Transverse colon (tissue), 4 donors: Measurements from ENCODE around the gene ARNT2. TPM values are rescaled to one million over a fixed set of nuclear protein-coding genes. Genes with fewer than 3 reads are reported as not detected.

Experiments
- DNase-seq: peaks from one replicate; pipeline ENCODE4 v3.0.0-alpha.2; 2019
- H3K27ac ChIP-seq, 4 donors: fragments of 200-600 bp; sonication (generic); 2 replicates each; pipeline ENCODE4 v1.5.1; 2016 to 2018; ENCODE audit warnings: inconsistent platforms in 4 of 4
- H3K27me3 ChIP-seq: fragments of 200-600 bp; sonication (generic); 2 replicates; pipeline ENCODE4 v1.5.1; 2017; ENCODE audit warnings: inconsistent platforms
- H3K36me3 ChIP-seq, 4 donors: fragments of 200-600 bp; sonication (generic); 2 replicates each; pipeline ENCODE4 v1.5.1; 2017 to 2019; ENCODE audit warnings: inconsistent platforms in 4 of 4
- H3K4me1 ChIP-seq, 4 donors: fragments of 200-600 bp; sonication (generic); 2 replicates each; pipeline ENCODE4 v1.5.1; 2017 to 2020; ENCODE audit warnings: inconsistent platforms in 4 of 4
- H3K4me3 ChIP-seq, 4 donors: fragments of 200-600 bp; sonication (generic); 1 replicate in 1 of 4; 2 replicates in 3 of 4; pipeline versions ENCODE4 v1.5.1 to v1.6.1; 2017 to 2019; ENCODE audit warnings: inconsistent platforms in 4 of 4
- H3K9me3 ChIP-seq, 2 donors: fragments of 200-600 bp; sonication (generic); 2 replicates each; pipeline ENCODE4 v1.5.1; 2017 to 2019; ENCODE audit warnings: inconsistent platforms in 2 of 2
- CTCF ChIP-seq, 5 experiments: fragments of 200-600 bp in 3 of 5; fragments of 450-650 bp in 2 of 5; sonication (generic) in 3 of 5; IDR thresholded peaks; 1 replicate in 2 of 5; 2 replicates in 3 of 5; pipeline ENCODE4 v1.5.1; 2016 to 2017; ENCODE audit warnings: antibody characterized with exemption in 5 of 5, inconsistent platforms in 3 of 5, mild to moderate bottlenecking in 2 of 5, moderate library complexity in 1 of 5
- EP300 ChIP-seq: sonication (generic); formaldehyde crosslinking; IDR thresholded peaks from one replicate; pipeline ENCODE4 v1.6.1; 2017; ENCODE audit warnings: antibody characterized with exemption, low read depth
- POLR2A ChIP-seq: fragments of 450-650 bp; IDR thresholded peaks from one replicate; pipeline ENCODE4 v1.6.1; 2016; ENCODE audit warnings: antibody characterized with exemption, mild to moderate bottlenecking, moderate library complexity
- POLR2AphosphoS5 ChIP-seq, 3 donors: sonication (generic); formaldehyde crosslinking; IDR thresholded peaks; one replicate each; pipeline ENCODE4 v1.6.1; 2016; ENCODE audit warnings: antibody characterized with exemption in 3 of 3
- WGBS, 2 donors: methylation state at CpG; one replicate each; pipeline ENCODE4 v1.1.5; 2018; ENCODE audit warnings: low coverage in 1 of 2; 5-methylcytosine and 5-hydroxymethylcytosine counted together
- in situ Hi-C, 4 donors: fragments of 200-750 bp; cut with MboI; loops; one replicate each; pipeline versions ENCODE4 v1.15.0 to v1.15.1; 2017; ENCODE audit warnings: low sequenced_read_pairs in 3 of 4, low pct_ligation_motif_present in 1 of 4, low pct_unique_long_range_greater_than_20kb in 1 of 4
- intact Hi-C: fragments of 100-400 bp; cut with DNase I; formaldehyde crosslinking; loops from one replicate; pipeline ENCODE4 v1.15.1; 2023; ENCODE audit warnings: low total_unique reads
- total RNA-seq, 4 donors: library from RNA; depleted of rRNA; stranded (reverse); fragments of >200 nt; gene quantifications; one replicate each; pipeline ENCODE4 v1.1.0, GENCODE V29; 2016

ARNT2 gene
- total RNA-seq, 4 donors from 2014 or later = 1.9 to 4.0 (median 2.5) TPM; not detected in 1

GRCh38 chr15:80374441-80374840 lies 29.7 kb upstream of the ARNT2 start:
- in situ Hi-C loops = no loop called here
- no peak for DNase-seq
- intact Hi-C loops = no loop called here
- 33 to 67% methylated on average over 2 to 4 of the region's 4 CpGs for WGBS, 2 donors
- Histone ChIP-seq H3K9me3 (no peaks in the 10 kb centered on the region), H3K4me1 (no peaks in the 10 kb centered on the region), H3K4me3 (no peak overlapping the region), H3K36me3 (no peaks in the 10 kb centered on the region), H3K27ac (no peak overlapping the region), H3K27me3 (no peaks in the 10 kb centered on the region)
- TF ChIP-seq EP300 (no peak), CTCF (IDR thresholded peaks at IDR 0.05) (no peak), POLR2A (no peak), POLR2AphosphoS5 (IDR thresholded peaks at IDR 0.05) (no peak)

DNA sequence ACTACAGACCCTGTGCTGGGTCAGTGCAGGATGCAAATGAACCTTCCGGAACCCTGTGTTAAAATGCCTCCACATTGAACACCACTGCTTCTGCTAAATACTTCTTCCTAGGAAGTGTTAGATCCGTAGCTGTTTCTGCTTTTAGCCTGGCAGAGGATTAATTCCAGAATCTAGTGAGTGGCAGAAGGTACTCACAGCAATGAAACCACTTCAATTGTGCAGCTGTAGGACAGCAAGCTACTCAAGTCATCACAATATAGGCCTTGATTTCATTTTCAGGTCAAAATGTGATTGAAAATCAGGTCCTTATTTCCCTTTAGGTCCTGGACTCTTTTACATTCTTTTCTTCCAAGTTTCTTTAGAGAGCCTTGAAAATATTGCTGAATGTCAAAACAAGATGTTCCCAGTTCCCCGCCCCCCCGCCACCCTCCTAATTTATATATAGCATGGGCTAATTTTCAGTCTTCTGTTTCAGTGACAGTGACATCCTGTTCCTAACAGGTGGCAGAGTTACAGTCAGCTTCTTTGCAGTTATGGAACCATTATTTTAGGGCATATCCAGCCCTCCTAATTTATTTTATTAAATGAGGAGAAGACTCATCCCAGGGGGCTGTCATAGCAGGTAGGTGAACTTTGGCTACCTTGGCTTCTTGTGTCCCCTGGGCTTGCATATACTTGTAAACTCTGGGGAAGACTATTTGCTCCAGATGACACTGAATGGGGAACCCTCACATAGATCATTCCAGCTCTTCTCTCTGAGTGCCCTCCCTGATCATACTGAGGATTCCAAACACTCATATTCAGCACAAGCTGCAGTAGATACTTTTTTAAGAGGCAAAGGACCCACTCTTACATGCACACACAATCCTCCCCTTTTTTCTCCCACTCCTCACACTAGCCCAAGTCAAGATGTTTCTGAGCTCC lies 28.0 kb upstream of the ARNT2 start:
- DNase-seq = no peak
- no peak overlapping the region for H3K4me3 ChIP-seq
- H3K4me1 ChIP-seq = no peaks in the 10 kb centered on the region
- TF ChIP-seq EP300 = no peak
- no peak for TF ChIP-seq POLR2AphosphoS5 (IDR thresholded peaks at IDR 0.05)
- no peak for TF ChIP-seq CTCF (IDR thresholded peaks at IDR 0.05)
- TF ChIP-seq POLR2A = no peak
- H3K27me3 ChIP-seq = no peaks in the 10 kb centered on the region
- H3K36me3 ChIP-seq = no peaks in the 10 kb centered on the region
- intact Hi-C loops (no loop called here), in situ Hi-C loops (no loop called here)
- no peak overlapping the region for H3K27ac ChIP-seq
- WGBS, 2 donors = 73 to 80% methylated on average over 3 to 4 of the region's 4 CpGs
- no peaks in the 10 kb centered on the region for H3K9me3 ChIP-seq

DNA sequence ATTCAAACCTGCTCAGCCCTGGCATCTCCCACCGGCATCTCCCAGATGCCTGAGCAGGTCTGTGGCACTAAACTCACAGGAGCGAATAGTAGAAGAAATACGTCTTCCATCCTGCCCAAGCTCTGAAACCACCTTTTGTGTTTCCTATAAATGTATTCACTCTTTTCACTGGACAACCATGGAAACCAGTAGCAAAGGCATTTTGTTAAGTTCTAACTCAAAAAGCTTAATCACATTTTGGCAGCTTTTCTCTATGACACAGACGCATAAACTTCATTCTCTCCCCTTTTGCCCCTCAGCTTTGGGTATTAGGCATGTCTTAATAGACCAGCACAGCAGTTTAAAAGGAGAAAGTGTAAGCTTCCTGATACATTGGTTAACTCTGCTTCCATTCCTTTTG lies 24.5 kb upstream of the ARNT2 start:
- no peak for DNase-seq
- Histone ChIP-seq H3K27me3 (no peaks in the 10 kb centered on the region), H3K4me3 (no peak overlapping the region), H3K27ac (no peak overlapping the region), H3K4me1 (no peaks in the 10 kb centered on the region), H3K36me3 (no peaks in the 10 kb centered on the region), H3K9me3 (no peaks in the 10 kb centered on the region)
- TF ChIP-seq POLR2AphosphoS5 (IDR thresholded peaks at IDR 0.05) (no peak), EP300 (no peak), POLR2A (no peak), CTCF (IDR thresholded peaks at IDR 0.05) (no peak)
- 81 to 88% methylated on average over 3 to 4 of the region's 4 CpGs for WGBS, 2 donors
- in situ Hi-C loops = no loop called here
- intact Hi-C loops = no loop called here

GRCh38 chr15:80380154-80380553 lies 24.0 kb upstream of the ARNT2 start:
- WGBS, 2 donors = 79% methylated on average over 3 of the region's 3 CpGs; no CpG with 5 or more reads in 1 of the 2 donors
- in situ Hi-C loops = no loop called here
- Histone ChIP-seq H3K9me3 (no peaks in the 10 kb centered on the region), H3K27ac (no peak overlapping the region), H3K4me1 (no peaks in the 10 kb centered on the region), H3K4me3 (no peak overlapping the region), H3K27me3 (no peaks in the 10 kb centered on the region), H3K36me3 (no peaks in the 10 kb centered on the region)
- no peak for DNase-seq
- intact Hi-C loops = no loop called here
- TF ChIP-seq POLR2A = no peak
- TF ChIP-seq POLR2AphosphoS5 (IDR thresholded peaks at IDR 0.05) = no peak
- TF ChIP-seq EP300 = no peak
- no peak for TF ChIP-seq CTCF (IDR thresholded peaks at IDR 0.05)
